ENCODE results near the gene STAT4. TPM values are rescaled to one million over a fixed set of nuclear protein-coding genes. Genes with fewer than 3 reads are reported as not detected.
A peak's percentile ranks its signal among the peaks of the same experiment; 100 is the strongest.

Gene STAT4
- total RNA-seq, 1 donor from 2014 or later: 0.76 TPM

DNA sequence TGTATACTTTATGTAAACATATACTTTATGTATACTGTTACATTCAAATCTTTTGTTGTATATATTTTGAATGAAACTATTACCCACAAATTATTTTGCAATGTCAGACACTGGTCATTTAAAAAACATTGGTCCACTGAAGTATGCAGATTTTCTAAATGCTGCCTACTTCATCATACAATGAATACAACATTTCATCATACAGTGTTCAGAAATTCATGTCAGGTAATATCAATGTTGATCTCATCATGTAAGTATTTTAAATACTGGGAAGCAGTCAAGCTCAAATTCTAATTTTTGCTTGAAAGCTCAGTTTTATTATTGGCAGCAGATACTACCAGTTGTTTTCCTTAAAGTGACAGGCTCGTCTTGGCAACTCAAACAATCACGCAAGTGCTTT lies 2.9 kb upstream of the STAT4 start:
- DNase-seq (ENCODE audit: missing footprints): no peak
- ATAC-seq: no peak
- intact Hi-C loops (cut with DNase I): loop anchor here (10.0 kb wide), 1 partner anchor 369 kb away; no protein-coding TSS in a partner anchor

DNA sequence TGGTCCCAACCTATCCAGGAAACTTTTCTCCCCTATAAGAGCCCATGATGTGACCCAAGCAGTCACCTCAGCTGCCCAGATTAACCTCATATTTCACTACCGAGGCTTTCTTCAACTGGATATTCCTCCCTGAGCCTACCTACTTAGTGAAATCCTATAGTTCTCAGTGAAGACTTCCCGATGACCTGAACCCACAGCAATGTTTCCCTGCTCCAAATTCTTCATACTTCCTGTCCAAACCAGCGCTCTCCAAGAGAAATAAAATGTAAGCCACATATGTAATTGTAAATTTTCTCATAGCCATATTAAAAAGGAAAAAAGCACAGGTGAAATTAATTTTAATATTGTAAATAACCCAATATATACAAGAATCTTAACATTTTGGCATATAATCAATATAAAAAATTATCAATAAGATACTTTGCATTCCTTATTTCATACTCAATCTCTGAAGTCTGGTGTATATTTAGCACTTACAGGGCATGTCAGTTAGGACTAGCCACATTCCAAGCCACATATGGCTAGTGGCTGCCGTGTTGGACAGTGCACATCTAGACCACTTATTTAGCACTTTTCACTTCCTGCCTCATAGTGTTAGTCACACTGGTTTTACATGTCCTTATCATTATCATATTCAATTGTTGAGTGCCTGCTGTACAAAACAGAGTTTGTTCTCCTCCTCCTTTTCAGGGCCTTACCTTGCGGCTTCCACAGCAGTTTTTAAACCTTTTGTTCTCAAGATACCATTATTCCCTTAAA lies 1.9 kb upstream of the STAT4 start:
- intact Hi-C loops (cut with DNase I): loop anchor here (10.0 kb wide), 1 partner anchor 368 kb away; no protein-coding TSS in a partner anchor
- no peak for ATAC-seq
- peak; percentile 14 for DNase-seq (ENCODE audit: missing footprints)

GRCh38 chr2:191151331-191151730 lies 537 bp upstream of the STAT4 start:
- intact Hi-C loops (cut with DNase I): loop anchor here (10.0 kb wide), 1 partner anchor 367 kb away; no protein-coding TSS in a partner anchor
- DNase-seq (ENCODE audit: missing footprints) (peak; percentile 58), ATAC-seq (no peak)

- DNase-seq (ENCODE audit: missing footprints) (no peak), ATAC-seq (no peak)
- intact Hi-C loops (cut with DNase I): loop anchor here (10.0 kb wide), 1 partner anchor 365 kb away; no protein-coding TSS in a partner anchor
These were observed 579 bp downstream of the STAT4 start for GRCh38 chr2:191150230-191150599.

- DNase-seq (ENCODE audit: missing footprints): no peak
- ATAC-seq: no peak
- intact Hi-C loops (cut with DNase I): no loop called here
These were observed 1.4 kb downstream of the STAT4 start for GRCh38 chr2:191149391-191149790.

DNA sequence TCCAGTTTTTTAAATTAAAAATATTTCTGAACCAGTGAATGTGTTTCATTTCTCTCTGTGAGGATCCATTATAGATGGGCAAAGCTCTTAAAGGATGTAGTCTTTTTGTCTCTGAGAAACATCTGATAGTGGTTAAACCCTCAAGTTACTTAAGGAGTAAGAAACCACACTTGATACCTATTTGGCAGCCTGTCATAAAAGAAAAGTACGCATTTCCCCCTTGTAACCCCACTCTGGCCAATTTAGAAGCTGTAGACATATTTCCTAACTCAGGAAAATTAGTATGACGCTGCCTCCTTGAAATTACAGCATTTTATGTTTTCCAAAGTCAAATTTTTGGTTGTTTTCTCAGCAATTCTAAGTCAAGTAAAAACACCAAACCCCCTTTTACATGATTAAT lies 2.0 kb downstream of the STAT4 start:
- DNase-seq (ENCODE audit: missing footprints): no peak
- no peak for ATAC-seq
- intact Hi-C loops (cut with DNase I): no loop called here

DNA sequence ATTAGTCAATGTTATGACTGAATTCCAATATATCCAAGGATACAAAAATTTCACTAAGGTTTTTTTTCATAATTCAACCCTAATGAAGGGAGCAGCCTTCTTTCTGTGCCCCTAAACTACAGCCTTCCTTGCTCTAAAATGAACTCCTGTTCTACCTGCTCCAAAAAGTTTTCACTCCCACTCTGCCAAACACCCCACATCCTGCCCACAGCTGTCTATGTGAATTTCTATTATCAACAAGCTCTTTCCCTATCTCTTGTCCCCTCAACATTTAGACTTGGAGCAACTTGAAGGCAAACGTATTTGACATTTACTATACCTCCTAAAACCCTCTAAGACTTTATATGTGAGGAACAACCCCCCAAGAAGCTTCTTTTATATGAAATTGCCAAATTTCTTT lies 2.5 kb downstream of the STAT4 start:
- DNase-seq (ENCODE audit: missing footprints) (no peak), ATAC-seq (no peak)
- intact Hi-C loops (cut with DNase I): no loop called here

DNA sequence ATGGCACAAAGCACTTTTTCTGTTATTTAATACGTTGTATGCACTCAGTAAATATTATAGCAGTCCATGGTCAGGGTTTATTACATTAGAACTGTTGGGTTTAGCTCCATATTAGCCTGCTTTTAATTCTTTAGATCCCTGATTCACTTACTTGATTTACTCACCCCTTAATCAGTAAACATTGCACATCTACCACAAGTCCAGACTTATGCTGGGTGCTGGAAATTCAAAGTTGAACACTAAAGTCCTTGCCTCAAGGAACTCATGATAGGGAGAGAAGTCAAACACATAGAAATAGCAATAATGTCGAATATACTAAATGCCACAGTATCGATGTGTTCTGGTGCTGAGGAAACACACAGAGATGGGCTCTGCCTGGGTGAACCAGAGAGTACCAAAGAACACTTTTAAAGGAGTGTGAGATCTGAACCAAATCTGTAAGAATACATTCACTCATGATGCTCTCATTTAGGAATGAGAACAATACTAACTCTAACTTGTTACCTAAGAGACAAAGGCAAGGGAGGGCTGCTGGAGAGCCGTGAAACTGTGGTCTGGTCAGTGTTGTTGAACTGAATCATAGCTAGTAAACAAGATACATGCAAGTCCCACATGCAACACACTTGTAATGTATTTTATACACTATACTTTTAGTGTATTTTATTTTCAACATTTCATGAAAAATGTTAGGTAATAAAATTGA lies 4.9 kb downstream of the STAT4 start:
- DNase-seq (ENCODE audit: missing footprints) (no peak), ATAC-seq (no peak)
- intact Hi-C loops (cut with DNase I): no loop called here

DNA sequence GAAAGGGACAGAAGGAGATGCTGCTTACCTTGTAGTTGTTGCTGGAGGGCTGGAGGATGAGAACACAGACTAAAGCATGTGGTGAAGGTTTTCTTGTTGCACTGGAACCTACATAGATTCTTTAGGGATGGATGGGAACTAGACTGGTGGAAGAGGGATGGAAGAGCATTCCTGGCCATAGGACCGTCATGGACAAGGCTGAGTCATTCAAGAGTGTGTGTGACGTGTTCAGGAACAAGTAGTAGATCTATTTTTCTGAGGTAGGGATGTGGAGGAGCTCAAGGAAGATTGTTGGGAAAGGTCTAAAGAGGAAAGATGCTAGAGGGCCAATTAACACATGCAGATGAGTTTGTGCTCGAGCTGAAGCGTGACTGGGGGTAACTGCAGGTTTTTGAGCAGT lies 6.6 kb downstream of the STAT4 start:
- DNase-seq (ENCODE audit: missing footprints) (no peak), ATAC-seq (no peak)
- intact Hi-C loops (cut with DNase I): no loop called here

- ATAC-seq: no peak
- no peak for DNase-seq (ENCODE audit: missing footprints)
- intact Hi-C loops (cut with DNase I): no loop called here
These were observed 7.0 kb downstream of the STAT4 start for GRCh38 chr2:191143791-191144190.

- intact Hi-C loops (cut with DNase I): no loop called here
- DNase-seq (ENCODE audit: missing footprints) (no peak), ATAC-seq (no peak)
These were observed 21.9 kb downstream of the STAT4 start for GRCh38 chr2:191128911-191129304.

DNA sequence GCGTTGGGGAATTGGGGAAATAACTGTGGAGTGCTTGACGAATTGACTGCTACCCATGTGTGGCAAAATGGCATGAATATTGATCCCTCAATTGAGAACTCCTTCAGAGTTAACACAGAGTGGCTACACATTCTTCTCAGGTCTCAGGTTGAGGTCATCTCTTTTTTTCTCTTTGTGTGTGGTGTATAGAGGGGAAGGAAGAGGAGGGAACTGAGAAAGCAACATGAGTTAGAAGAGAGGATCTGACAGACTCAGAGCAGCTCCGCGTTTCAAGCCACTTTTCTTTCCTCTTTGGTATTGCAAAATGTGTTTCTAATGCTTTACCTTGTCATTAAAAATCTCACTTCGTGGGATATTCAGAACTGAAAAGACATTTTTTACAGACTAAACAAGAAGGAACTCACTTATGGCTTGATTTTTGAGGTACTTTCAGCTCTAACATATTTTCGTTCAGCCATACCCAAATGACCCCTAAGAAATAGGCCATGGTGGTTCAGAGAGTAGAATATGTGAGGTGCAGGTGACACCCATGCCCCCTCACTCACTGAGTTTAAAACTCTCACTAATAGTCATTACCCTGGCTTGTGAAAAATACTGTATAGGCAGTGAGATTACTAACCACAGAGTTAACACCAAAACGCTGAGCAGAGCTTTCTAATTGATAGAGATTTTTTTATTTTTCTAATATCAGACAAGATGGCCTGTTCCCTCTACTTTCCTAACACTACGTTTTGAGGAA lies 22.5 kb downstream of the STAT4 start:
- ATAC-seq (no peak), DNase-seq (ENCODE audit: missing footprints) (no peak)
- intact Hi-C loops (cut with DNase I): no loop called here

DNA sequence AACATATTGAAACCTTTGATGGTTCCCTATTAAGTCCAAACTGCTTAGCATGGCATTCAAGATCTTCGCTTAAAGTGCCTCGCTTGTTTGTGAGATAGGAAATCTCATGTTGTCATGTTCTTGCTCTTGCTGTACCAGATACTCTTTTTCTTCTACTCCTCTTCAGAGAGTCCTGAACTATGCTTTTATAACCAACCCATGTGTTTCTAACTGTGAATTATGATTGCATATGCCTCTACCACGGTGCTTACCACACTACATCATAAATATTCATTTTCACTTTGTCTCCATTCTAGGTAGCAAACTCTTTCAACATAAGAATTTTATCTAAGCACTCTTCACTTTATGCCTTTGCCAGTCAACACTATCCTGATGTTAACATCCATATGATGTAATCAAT lies 23.6 kb downstream of the STAT4 start:
- intact Hi-C loops (cut with DNase I): no loop called here
- ATAC-seq (no peak), DNase-seq (ENCODE audit: missing footprints) (no peak)

GRCh38 chr2:191126386-191127085 lies 24.3 kb downstream of the STAT4 start:
- DNase-seq (ENCODE audit: missing footprints) (no peak), ATAC-seq (no peak)
- intact Hi-C loops (cut with DNase I): no loop called here

DNA sequence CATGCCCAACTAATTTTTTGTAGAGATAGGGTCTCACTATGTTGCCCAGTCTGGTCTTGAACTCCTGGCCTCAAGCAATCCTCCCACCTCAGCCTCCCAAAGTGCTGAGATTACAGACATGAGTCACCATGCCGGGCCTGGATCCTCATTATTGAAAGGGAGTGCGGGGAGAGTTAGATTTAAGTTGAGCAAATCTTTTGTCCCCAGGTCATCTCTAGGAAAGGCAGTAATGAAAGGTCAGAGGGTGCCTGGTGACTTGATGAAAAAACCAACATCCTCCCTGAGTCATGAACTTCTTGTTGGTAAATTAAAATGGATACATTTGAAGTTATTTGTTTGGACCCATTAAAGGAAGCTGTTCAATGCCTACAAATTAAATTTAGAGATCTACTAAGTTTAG lies 25.1 kb downstream of the STAT4 start:
- no peak for ATAC-seq
- intact Hi-C loops (cut with DNase I): no loop called here

GRCh38 chr2:191122638-191123294 lies 28.0 kb downstream of the STAT4 start:
- intact Hi-C loops (cut with DNase I): no loop called here
- DNase-seq (ENCODE audit: missing footprints) (no peak), ATAC-seq (no peak)

More for the DNA sequence above, 25.1 kb downstream of the STAT4 start:
- no peak for DNase-seq (ENCODE audit: missing footprints)

DNA sequence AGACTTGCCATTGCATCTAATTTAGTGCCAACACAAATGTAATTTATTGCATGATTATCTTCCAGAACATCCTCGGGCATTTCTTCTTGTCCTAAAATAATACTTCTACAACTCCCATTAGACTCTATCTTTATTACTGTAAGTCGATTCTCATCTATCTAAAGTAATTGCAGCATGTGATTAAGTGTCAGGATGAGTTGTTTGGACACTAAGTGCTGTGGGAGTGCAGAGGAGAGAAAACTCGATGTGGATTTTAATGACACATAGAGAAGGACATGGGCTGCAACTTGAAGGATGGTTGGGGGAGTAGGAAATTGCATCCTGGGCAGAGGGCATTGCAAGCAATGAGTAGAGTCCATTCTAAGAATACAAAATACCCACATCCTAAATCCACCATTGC lies 33.5 kb downstream of the STAT4 start:
- ATAC-seq (no peak), DNase-seq (ENCODE audit: missing footprints) (no peak)
- intact Hi-C loops (cut with DNase I): no loop called here

DNA sequence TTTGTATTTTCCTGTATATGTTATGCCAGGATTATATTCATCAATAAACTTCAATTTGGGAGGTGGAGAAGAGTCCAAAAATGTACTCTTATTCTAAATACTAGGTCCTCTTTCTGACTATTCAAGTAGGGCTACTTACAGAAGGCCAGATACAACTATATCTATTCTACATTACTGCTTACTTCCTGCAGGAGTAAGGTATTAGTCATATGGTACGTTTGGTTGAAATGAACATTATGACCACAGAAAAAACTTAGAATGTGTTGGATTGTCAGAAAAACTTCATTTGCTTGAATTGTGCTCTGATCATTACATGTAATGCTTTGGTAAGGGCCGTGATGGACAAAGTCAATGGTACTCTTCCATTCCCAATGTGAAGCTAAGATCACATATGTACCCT lies 35.0 kb downstream of the STAT4 start:
- no peak for DNase-seq (ENCODE audit: missing footprints)
- ATAC-seq: no peak
- intact Hi-C loops (cut with DNase I): no loop called here

GRCh38 chr2:191115391-191115790 lies 35.4 kb downstream of the STAT4 start:
- no peak for ATAC-seq
- intact Hi-C loops (cut with DNase I): no loop called here
- no peak for DNase-seq (ENCODE audit: missing footprints)
